GM23338 (cell line): Measurements from ENCODE around the gene ACSS3.

ENCODE experiments used
- CREB1 ChIP-seq: fragments of 250-450 bp; sonication (Bioruptor Pico); IDR thresholded peaks from 2 replicates; pipeline ENCODE4 v1.5.0; 2020; ENCODE audit warnings: low read depth, mild to moderate bottlenecking, moderate library complexity
- CTCF ChIP-seq, 2 experiments: fragments of 200-600 bp in 1 of 2; sonication (generic) in 1 of 2; conservative IDR thresholded peaks; 2 replicates each; pipeline versions ENCODE4 v1.5.1 to v1.6.1; 2016 to 2017; ENCODE audit warnings: antibody characterized with exemption in 2 of 2, low read depth in 2 of 2, mild to moderate bottlenecking in 2 of 2, moderate library complexity in 1 of 2
- EZH2 ChIP-seq: fragments of 200-600 bp; sonication (generic); IDR thresholded peaks from one replicate; pipeline ENCODE4 v1.8.0; 2017; ENCODE audit warnings: antibody characterized with exemption, mild to moderate bottlenecking, low read depth; ENCODE audit not compliant: unreplicated experiment
- EZH2phosphoT487 ChIP-seq: fragments of 200-600 bp; sonication (generic); IDR thresholded peaks from one replicate; pipeline ENCODE4 v1.8.1; 2018; ENCODE audit warnings: antibody characterized with exemption; ENCODE audit not compliant: unreplicated experiment
- JUNB ChIP-seq: IDR thresholded peaks from one replicate; pipeline ENCODE4 v1.6.1; 2016; ENCODE audit warnings: antibody characterized with exemption; ENCODE audit not compliant: unreplicated experiment
- NANOG ChIP-seq: IDR thresholded peaks from 2 replicates; pipeline ENCODE4 v1.6.1; 2016; ENCODE audit warnings: antibody characterized with exemption, borderline replicate concordance
- POLR2AphosphoS5 ChIP-seq: IDR thresholded peaks from 2 replicates; pipeline ENCODE4 v1.6.1; 2016; ENCODE audit warnings: antibody characterized with exemption, low read depth
- REST ChIP-seq: IDR thresholded peaks from one replicate; pipeline ENCODE4 v1.6.1; 2018; ENCODE audit warnings: antibody characterized with exemption; ENCODE audit not compliant: unreplicated experiment
- ZNF114 ChIP-seq: fragments of 250-450 bp; sonication (Bioruptor Pico); IDR thresholded peaks from 2 replicates; pipeline ENCODE4 v1.5.0; 2020; ENCODE audit warnings: mild to moderate bottlenecking, moderate library complexity
- ZNF462 ChIP-seq: fragments of 250-450 bp; sonication (Bioruptor Pico); IDR thresholded peaks from 2 replicates; pipeline ENCODE4 v1.5.0; 2020; ENCODE audit warnings: mild to moderate bottlenecking, moderate library complexity
- TF ChIP-seq, protein P1 (sequence below): IDR thresholded peaks from 2 replicates; pipeline ENCODE4 v1.6.1; 2016; ENCODE audit warnings: antibody characterized with exemption

DNA sequence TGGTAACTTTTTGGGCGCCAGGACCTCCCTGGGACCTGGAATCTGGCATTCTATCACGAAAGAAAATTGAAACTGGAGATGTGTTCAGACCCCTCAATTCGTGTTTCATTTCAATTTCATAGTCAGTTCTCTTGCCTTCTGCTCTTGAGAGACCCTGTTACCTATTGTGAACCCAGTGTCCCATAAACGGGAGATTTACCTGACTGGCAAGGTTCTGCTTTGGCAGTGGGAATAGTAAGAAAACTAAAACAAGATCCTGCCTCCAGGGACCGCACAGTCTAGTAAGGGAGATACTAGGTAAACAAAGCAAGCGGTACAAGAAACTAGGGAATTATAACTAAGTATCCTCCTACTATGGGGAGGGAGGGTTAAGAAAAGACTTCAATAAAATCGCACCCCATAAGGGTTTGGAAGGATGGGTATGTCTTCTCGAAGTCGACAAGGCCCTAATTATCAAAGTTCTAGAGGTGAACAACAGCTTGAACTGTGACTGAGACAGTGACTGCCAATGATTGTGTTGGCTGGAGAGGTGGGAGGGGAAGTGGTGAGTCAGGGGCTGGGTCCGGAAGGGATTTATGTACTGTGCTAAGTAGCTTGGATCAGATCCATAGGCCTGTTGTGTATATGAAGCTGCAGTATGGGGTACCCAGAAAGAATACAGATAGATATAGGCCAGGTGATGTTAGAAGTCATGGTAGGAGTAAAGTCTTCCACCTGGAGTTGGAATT is 754 bp downstream of the ACSS3 start:
- TF ChIP-seq POLR2AphosphoS5 (no peak), CTCF (conservative IDR thresholded peaks at IDR 0.05; ENCODE audit: low read depth in 2 of 2) (no peak), EZH2phosphoT487 (no peak), EZH2 (no peak), REST (no peak), JUNB (no peak), CREB1 (CRISPR knock-in tag) (no peak), ZNF462 (CRISPR knock-in tag) (no peak), ZNF114 (CRISPR knock-in tag) (no peak), NANOG (no peak)
- TF ChIP-seq, protein P1, sequence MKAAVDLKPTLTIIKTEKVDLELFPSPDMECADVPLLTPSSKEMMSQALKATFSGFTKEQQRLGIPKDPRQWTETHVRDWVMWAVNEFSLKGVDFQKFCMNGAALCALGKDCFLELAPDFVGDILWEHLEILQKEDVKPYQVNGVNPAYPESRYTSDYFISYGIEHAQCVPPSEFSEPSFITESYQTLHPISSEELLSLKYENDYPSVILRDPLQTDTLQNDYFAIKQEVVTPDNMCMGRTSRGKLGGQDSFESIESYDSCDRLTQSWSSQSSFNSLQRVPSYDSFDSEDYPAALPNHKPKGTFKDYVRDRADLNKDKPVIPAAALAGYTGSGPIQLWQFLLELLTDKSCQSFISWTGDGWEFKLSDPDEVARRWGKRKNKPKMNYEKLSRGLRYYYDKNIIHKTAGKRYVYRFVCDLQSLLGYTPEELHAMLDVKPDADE = no peak
